Measurements from ENCODE around the gene ZNF331.

Gene ZNF331

DNA sequence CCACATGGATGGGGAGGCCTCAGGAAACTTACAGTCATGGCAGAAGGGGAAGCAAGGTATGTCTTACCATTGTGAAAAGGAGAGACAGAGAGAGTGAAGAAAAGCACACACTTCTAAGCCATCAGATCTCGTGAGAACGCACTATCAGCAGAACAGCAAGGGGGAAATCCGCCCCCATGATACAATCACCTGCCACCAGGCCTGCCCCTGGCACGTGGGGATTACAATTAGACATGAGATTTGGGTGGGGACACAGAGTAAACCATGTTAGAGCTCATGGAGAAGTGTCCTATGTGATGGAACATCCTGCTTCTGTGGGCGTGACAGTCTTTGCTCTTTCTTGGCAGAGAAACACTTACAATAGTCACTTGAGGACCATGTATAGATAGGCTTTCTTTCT is 28.1 kb upstream of the ZNF331 start:
- TF ChIP-seq, protein P1, sequence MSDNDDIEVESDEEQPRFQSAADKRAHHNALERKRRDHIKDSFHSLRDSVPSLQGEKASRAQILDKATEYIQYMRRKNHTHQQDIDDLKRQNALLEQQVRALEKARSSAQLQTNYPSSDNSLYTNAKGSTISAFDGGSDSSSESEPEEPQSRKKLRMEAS (IDR thresholded peaks at IDR 0.05): no peak
- TF ChIP-seq CEBPB (IDR thresholded peaks at IDR 0.05) (no peak), EP300 (IDR thresholded peaks at IDR 0.05; ENCODE audit: borderline replicate concordance) (no peak), ZBTB7A (IDR thresholded peaks at IDR 0.05; ENCODE audit: low read depth) (no peak), FOXM1 (IDR thresholded peaks at IDR 0.05; ENCODE audit: borderline replicate concordance, low read depth) (no peak), TEAD4 (IDR thresholded peaks at IDR 0.05) (no peak)

DNA sequence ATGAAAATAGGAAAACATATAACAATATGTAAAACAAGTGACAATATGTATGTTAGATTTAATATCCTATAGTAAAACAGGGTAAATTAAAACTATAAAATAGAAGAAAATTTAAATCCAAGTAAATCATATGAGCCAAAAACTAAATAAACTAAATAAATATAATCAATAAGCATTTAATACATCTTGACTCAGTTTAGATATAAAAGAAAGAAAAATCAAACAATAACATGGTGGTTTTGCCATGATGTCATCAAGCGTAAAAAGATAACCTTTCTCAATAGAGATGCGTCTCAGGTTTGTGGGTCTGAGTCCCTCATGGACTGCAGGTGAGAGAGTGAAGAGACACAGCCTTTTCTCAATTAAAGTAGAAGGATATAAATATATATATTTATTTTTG is 26.6 kb upstream of the ZNF331 start:
- TF ChIP-seq EGR1 (IDR thresholded peaks at IDR 0.05) (no peak), RAD21 (IDR thresholded peaks at IDR 0.05; ENCODE audit: low read depth) (no peak), CEBPB (IDR thresholded peaks at IDR 0.05) (no peak), ZBTB7A (IDR thresholded peaks at IDR 0.05; ENCODE audit: low read depth) (no peak), YY1 (IDR thresholded peaks at IDR 0.05; ENCODE audit: low read depth) (no peak), TAF1 (IDR thresholded peaks at IDR 0.05; ENCODE audit: low read depth) (no peak), TEAD4 (IDR thresholded peaks at IDR 0.05) (no peak), EP300 (IDR thresholded peaks at IDR 0.05; ENCODE audit: borderline replicate concordance) (no peak), FOXM1 (IDR thresholded peaks at IDR 0.05; ENCODE audit: borderline replicate concordance, low read depth) (no peak), NFIC (IDR thresholded peaks at IDR 0.05) (no peak), CREB1 (IDR thresholded peaks at IDR 0.05; ENCODE audit: low read depth) (no peak)
- TF ChIP-seq, protein P2, sequence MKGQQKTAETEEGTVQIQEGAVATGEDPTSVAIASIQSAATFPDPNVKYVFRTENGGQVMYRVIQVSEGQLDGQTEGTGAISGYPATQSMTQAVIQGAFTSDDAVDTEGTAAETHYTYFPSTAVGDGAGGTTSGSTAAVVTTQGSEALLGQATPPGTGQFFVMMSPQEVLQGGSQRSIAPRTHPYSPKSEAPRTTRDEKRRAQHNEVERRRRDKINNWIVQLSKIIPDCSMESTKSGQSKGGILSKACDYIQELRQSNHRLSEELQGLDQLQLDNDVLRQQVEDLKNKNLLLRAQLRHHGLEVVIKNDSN (IDR thresholded peaks at IDR 0.05): no peak
- TF ChIP-seq, protein P3, sequence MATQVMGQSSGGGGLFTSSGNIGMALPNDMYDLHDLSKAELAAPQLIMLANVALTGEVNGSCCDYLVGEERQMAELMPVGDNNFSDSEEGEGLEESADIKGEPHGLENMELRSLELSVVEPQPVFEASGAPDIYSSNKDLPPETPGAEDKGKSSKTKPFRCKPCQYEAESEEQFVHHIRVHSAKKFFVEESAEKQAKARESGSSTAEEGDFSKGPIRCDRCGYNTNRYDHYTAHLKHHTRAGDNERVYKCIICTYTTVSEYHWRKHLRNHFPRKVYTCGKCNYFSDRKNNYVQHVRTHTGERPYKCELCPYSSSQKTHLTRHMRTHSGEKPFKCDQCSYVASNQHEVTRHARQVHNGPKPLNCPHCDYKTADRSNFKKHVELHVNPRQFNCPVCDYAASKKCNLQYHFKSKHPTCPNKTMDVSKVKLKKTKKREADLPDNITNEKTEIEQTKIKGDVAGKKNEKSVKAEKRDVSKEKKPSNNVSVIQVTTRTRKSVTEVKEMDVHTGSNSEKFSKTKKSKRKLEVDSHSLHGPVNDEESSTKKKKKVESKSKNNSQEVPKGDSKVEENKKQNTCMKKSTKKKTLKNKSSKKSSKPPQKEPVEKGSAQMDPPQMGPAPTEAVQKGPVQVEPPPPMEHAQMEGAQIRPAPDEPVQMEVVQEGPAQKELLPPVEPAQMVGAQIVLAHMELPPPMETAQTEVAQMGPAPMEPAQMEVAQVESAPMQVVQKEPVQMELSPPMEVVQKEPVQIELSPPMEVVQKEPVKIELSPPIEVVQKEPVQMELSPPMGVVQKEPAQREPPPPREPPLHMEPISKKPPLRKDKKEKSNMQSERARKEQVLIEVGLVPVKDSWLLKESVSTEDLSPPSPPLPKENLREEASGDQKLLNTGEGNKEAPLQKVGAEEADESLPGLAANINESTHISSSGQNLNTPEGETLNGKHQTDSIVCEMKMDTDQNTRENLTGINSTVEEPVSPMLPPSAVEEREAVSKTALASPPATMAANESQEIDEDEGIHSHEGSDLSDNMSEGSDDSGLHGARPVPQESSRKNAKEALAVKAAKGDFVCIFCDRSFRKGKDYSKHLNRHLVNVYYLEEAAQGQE (IDR thresholded peaks at IDR 0.05; ENCODE audit: low read depth): no peak
- TF ChIP-seq, protein P1 (IDR thresholded peaks at IDR 0.05): no peak

DNA sequence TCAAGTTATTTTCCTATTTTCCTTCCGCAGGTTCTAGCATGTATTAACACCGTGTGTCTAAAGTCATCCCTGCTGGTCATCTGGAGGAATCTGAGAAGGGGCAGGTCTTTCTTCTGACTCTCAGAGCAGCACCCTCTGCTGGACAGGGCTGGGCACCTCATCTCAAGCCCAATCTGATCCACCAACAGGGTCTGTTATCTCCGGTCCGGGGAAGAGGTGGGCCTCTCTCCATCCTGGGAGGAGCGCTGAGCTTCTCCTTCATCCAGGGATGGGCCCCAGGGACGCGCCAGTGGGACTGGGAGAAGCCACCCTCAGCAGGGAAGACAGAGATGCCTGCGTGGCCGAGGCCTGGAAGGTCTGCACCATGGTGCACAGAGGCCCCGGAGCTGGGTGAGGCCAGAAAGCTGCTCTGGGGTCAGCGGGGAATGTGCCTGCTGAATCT is 26.0 kb upstream of the ZNF331 start:
- TF ChIP-seq RAD21 (IDR thresholded peaks at IDR 0.05; ENCODE audit: low read depth) (peak; percentile 36; the same call in 1 of the 2 replicates), YY1 (IDR thresholded peaks at IDR 0.05; ENCODE audit: low read depth) (no peak)

DNA sequence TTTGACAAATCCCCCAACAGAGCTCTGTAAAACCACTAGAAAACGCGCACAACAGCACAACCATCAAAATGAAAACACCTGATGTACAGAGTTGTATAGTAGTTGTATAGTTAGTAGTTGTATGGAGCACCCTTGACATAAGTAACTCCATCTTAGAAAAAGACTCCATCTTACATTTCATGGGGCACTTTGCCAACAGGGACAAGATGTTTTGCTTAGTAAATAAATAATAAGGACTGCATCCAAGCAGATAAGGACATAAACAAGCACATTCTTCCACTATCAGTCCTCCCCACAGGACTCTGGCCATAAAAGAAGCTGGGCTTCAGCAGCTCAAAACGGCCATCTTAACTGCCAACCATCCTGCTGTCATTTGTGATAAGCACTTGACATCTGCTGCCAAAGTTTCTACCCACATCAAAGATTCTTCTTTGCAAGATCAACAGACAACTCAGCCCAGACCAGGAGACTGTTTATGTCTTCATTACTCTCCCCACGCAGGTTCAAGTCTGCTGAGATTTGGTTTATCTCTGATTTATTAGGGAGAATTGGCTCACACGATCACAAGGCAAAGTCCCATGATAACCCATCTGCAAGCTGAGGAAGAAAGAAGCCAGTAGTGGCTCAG is 20.7 kb upstream of the ZNF331 start:
- TF ChIP-seq FOXM1 (IDR thresholded peaks at IDR 0.05; ENCODE audit: borderline replicate concordance, low read depth) (no peak), CREB1 (IDR thresholded peaks at IDR 0.05; ENCODE audit: low read depth) (no peak), NFIC (IDR thresholded peaks at IDR 0.05) (no peak), EP300 (IDR thresholded peaks at IDR 0.05; ENCODE audit: borderline replicate concordance) (no peak), CEBPB (IDR thresholded peaks at IDR 0.05) (no peak), TEAD4 (IDR thresholded peaks at IDR 0.05) (no peak), EGR1 (IDR thresholded peaks at IDR 0.05) (no peak), YY1 (IDR thresholded peaks at IDR 0.05; ENCODE audit: low read depth) (no peak), TAF1 (IDR thresholded peaks at IDR 0.05; ENCODE audit: low read depth) (no peak), TCF12 (IDR thresholded peaks at IDR 0.05; ENCODE audit: low read depth) (no peak), ZBTB7A (IDR thresholded peaks at IDR 0.05; ENCODE audit: low read depth) (no peak), RAD21 (IDR thresholded peaks at IDR 0.05; ENCODE audit: low read depth) (no peak)
- TF ChIP-seq, protein P1 (IDR thresholded peaks at IDR 0.05): no peak
- TF ChIP-seq, protein P2 (IDR thresholded peaks at IDR 0.05): no peak
- TF ChIP-seq, protein P3 (IDR thresholded peaks at IDR 0.05; ENCODE audit: low read depth): no peak

DNA sequence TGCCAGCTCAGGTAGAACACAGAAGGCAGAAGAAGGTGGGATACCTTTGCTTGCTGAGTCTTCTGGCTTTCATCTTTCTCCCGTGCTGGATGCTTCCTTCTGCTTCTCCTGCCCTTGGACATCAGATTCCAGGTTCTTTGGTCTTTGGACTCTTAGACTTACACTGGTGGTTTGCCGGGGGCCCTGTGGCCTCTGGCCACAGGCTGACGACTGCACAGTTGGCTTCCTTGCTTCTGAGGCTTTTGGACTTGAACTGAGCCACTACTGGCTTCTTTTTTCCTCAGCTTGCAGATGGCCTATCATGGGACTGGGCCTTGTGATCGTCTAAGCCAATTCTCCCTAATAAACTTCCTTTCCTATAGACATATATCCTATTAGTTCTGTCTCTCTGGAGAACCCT is 19.8 kb upstream of the ZNF331 start:
- TF ChIP-seq CREB1 (IDR thresholded peaks at IDR 0.05; ENCODE audit: low read depth) (no peak), YY1 (IDR thresholded peaks at IDR 0.05; ENCODE audit: low read depth) (no peak), EP300 (IDR thresholded peaks at IDR 0.05; ENCODE audit: borderline replicate concordance) (no peak), EGR1 (IDR thresholded peaks at IDR 0.05) (no peak), CEBPB (IDR thresholded peaks at IDR 0.05) (no peak), ZBTB7A (IDR thresholded peaks at IDR 0.05; ENCODE audit: low read depth) (no peak), RAD21 (IDR thresholded peaks at IDR 0.05; ENCODE audit: low read depth) (no peak), NFIC (IDR thresholded peaks at IDR 0.05) (no peak), FOXM1 (IDR thresholded peaks at IDR 0.05; ENCODE audit: borderline replicate concordance, low read depth) (no peak), TEAD4 (IDR thresholded peaks at IDR 0.05) (no peak), TCF12 (IDR thresholded peaks at IDR 0.05; ENCODE audit: low read depth) (no peak), TAF1 (IDR thresholded peaks at IDR 0.05; ENCODE audit: low read depth) (no peak)
- TF ChIP-seq, protein P2 (IDR thresholded peaks at IDR 0.05): no peak
- TF ChIP-seq, protein P3 (IDR thresholded peaks at IDR 0.05; ENCODE audit: low read depth): no peak
- TF ChIP-seq, protein P1 (IDR thresholded peaks at IDR 0.05): no peak
